Astrocyte (in vitro differentiated cells and primary cell): ENCODE data around the gene NLGN1.

ENCODE experiments used
- CTCF ChIP-seq: IDR thresholded peaks from 2 replicates; pipeline ENCODE4 v1.5.1; 2011; ENCODE audit warnings: low read depth, mild to moderate bottlenecking, inconsistent platforms, low read length, moderate library complexity; ENCODE audit not compliant: insufficient read depth
- EZH2 ChIP-seq: IDR thresholded peaks from 2 replicates; pipeline ENCODE4 v1.6.1; 2012; ENCODE audit warnings: mild to moderate bottlenecking, low read length, inconsistent platforms; ENCODE audit not compliant: insufficient read depth

- no peak for TF ChIP-seq CTCF
- no peak for TF ChIP-seq EZH2
Measured at GRCh38 chr3:173584838-173585831, 187.6 kb downstream of the NLGN1 start.
